GM12801 (cell line): Measurements from ENCODE around the gene LDLRAD4.

Experiments used
- TF ChIP-seq, protein P1 (sequence below): IDR thresholded peaks from one replicate; pipeline ENCODE4 v1.5.1; 2011; ENCODE audit warnings: control low read depth; ENCODE audit not compliant: insufficient read length; ENCODE audit errors: extremely low read depth

LDLRAD4 gene

GRCh38 chr18:13486284-13486683 is 267.7 kb downstream of the LDLRAD4 start:
- TF ChIP-seq, protein P1, sequence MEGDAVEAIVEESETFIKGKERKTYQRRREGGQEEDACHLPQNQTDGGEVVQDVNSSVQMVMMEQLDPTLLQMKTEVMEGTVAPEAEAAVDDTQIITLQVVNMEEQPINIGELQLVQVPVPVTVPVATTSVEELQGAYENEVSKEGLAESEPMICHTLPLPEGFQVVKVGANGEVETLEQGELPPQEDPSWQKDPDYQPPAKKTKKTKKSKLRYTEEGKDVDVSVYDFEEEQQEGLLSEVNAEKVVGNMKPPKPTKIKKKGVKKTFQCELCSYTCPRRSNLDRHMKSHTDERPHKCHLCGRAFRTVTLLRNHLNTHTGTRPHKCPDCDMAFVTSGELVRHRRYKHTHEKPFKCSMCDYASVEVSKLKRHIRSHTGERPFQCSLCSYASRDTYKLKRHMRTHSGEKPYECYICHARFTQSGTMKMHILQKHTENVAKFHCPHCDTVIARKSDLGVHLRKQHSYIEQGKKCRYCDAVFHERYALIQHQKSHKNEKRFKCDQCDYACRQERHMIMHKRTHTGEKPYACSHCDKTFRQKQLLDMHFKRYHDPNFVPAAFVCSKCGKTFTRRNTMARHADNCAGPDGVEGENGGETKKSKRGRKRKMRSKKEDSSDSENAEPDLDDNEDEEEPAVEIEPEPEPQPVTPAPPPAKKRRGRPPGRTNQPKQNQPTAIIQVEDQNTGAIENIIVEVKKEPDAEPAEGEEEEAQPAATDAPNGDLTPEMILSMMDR = no peak

DNA sequence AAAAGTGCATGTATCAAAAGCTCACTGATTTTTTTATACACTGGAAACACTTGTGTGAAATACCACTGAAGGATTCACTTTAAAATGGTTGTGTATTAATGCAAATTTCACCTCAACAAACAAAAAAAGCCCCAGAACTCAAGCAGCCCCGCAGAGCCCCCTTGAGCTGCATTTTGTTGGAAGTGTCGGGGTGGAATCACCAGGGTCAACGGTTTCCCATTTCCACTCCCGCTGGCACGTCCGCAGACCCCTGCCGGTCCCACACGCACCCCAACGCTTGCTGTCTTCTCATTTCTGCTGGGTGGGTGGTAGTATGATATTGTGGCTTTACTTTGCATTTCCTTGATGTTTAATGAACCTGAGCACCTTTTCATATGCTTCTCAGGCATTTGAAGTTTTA is 268.1 kb downstream of the LDLRAD4 start:
- TF ChIP-seq, protein P1 = no peak

- TF ChIP-seq, protein P1 = no peak
Observed at GRCh38 chr18:13487237-13487636, 268.7 kb downstream of the LDLRAD4 start.

DNA sequence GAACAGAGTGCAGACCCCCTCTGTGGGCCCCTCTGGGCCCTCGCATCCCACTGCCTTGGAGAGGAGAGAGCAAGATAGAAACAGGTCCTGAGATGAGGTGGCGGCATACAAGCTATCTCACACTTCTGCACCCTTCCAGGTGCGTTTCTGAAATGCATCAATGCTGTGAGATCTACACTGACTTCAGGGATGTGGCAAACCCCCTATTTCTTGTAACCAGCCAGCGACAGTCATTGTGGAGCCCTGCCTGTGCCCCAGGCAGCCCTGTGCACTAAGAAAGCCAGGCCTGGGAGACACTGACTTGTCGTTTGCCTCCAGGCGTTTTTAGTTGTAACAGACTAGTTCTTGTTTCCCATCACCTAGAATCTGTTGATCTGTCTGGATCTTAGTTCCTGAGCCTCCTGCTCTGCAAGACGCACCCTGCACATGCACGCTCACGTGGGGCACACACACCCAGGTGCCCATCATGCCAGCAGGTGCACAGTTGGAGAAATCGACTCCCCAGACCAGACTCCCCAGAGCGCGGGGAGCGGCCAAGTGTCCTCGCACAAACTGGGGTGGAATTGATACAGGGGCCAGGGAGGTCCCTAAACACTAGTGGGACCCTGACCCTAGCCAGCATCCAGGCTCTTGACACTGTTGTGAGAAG is 269.8 kb downstream of the LDLRAD4 start:
- TF ChIP-seq, protein P1 = no peak

DNA sequence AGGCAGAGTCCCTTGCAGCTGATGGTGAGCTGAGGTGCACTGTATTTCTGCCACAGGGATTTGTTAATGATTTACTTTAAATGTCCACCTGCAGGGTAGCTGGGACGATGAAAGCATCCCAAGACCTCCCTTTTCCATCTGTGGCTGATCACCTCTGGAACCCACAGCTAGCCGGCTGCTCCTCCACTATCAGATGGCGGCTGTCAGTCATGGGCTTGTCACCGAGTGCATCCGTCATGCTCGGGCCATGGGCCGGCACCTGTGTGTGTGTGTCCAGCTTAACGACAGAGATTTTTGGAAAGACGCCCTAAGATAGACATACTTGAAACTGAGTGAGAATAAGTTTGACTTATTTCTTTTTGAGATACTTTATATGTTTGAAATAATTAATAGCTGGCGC is 272.6 kb downstream of the LDLRAD4 start:
- TF ChIP-seq, protein P1 = no peak

- TF ChIP-seq, protein P1 = no peak
Observed at GRCh38 chr18:13492314-13492713, 273.8 kb downstream of the LDLRAD4 start.

DNA sequence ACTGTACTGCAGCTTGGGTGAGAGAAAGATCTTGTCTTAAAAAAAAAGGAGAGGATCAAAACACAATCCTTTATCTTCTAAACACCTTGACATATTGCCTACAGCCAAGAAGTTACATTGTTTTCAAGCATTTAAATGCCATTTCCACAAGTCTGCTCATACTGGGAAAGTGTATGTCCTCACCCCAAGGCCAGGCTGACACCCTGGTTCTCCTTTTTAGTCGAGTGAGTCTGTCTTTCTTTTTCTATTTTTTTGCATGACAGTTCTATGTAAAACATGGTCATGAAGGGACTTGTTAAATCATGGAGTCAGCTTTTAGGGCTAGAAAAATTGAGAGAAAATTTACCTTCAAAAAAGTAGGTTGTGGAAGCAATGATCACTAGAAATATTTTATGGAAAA is 274.5 kb downstream of the LDLRAD4 start:
- TF ChIP-seq, protein P1 = no peak
